Coronary artery (tissue), 2 donors: ENCODE results near the gene GMDS.
A peak's percentile ranks its signal among the peaks of the same experiment; 100 is the strongest.

ENCODE experiments used
- DNase-seq: peaks from one replicate; pipeline ENCODE4 v3.0.0-alpha.2; 2017; ENCODE audit warnings: low spot score
- H3K27ac ChIP-seq, 2 donors: fragments of 200-600 bp; sonication (generic); one replicate each; pipeline ENCODE4 v1.5.1; 2016 to 2019
- H3K4me3 ChIP-seq: fragments of 200-600 bp; sonication (generic); 2 replicates; pipeline ENCODE4 v1.5.1; 2016; ENCODE audit warnings: mild to moderate bottlenecking, moderate library complexity
- TF ChIP-seq, protein P1 (sequence below): fragments of 200-600 bp; sonication (generic); IDR thresholded peaks from one replicate; pipeline ENCODE4 v1.5.1; 2019; ENCODE audit warnings: antibody characterized with exemption

The GMDS gene

DNA sequence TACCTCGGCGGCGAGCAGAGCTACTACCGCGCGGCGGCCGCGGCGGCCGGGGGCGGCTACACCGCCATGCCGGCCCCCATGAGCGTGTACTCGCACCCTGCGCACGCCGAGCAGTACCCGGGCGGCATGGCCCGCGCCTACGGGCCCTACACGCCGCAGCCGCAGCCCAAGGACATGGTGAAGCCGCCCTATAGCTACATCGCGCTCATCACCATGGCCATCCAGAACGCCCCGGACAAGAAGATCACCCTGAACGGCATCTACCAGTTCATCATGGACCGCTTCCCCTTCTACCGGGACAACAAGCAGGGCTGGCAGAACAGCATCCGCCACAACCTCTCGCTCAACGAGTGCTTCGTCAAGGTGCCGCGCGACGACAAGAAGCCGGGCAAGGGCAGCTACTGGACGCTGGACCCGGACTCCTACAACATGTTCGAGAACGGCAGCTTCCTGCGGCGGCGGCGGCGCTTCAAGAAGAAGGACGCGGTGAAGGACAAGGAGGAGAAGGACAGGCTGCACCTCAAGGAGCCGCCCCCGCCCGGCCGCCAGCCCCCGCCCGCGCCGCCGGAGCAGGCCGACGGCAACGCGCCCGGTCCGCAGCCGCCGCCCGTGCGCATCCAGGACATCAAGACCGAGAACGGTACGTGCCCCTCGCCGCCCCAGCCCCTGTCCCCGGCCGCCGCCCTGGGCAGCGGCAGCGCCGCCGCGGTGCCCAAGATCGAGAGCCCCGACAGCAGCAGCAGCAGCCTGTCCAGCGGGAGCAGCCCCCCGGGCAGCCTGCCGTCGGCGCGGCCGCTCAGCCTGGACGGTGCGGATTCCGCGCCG is 634.7 kb downstream of the GMDS start:
- TF ChIP-seq, protein P1, sequence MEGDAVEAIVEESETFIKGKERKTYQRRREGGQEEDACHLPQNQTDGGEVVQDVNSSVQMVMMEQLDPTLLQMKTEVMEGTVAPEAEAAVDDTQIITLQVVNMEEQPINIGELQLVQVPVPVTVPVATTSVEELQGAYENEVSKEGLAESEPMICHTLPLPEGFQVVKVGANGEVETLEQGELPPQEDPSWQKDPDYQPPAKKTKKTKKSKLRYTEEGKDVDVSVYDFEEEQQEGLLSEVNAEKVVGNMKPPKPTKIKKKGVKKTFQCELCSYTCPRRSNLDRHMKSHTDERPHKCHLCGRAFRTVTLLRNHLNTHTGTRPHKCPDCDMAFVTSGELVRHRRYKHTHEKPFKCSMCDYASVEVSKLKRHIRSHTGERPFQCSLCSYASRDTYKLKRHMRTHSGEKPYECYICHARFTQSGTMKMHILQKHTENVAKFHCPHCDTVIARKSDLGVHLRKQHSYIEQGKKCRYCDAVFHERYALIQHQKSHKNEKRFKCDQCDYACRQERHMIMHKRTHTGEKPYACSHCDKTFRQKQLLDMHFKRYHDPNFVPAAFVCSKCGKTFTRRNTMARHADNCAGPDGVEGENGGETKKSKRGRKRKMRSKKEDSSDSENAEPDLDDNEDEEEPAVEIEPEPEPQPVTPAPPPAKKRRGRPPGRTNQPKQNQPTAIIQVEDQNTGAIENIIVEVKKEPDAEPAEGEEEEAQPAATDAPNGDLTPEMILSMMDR, result no peak
- Histone ChIP-seq H3K27ac (peak overlapping the region; percentile 85 to 100), H3K4me3 (peak overlapping the region; percentile 97)
- no peak for DNase-seq

DNA sequence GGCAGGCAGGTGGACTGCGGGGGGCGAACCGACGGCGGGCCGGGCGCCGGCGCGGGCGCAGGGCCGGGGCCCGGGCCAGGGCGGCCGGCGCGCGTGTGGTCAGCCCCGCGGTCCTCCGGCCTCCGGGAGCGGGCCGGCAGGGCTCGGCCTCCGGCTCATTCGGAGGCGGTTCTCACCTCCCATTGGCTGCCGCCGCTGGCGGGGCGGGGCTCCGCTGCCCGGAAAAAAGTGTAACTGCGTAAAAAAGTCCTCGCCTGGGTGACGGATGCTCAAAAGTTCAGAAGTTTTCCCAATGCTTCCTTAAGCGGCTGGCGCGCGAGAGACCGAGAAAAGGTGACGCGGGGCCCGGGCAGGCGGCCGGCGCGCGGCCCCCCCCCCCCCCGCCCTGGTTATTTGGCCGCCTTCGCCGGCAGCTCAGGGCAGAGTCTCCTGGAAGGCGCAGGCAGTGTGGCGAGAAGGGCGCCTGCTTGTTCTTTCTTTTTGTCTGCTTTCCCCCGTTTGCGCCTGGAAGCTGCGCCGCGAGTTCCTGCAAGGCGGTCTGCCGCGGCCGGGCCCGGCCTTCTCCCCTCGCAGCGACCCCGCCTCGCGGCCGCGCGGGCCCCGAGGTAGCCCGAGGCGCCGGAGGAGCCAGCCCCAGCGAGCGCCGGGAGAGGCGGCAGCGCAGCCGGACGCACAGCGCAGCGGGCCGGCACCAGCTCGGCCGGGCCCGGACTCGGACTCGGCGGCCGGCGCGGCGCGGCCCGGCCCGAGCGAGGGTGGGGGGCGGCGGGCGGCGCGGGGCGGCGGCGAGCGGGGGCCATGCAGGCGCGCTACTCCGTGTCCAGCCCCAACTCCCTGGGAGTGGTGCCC is 635.5 kb downstream of the GMDS start, which contains the start of gene FOXC1:
FOXC1 (plus strand) TSS at position 268 of the 849 bp plus-strand sequence; CDS start at position 799, 531 bp downstream.
- TF ChIP-seq, protein P1, result no peak
- peak within 1 kb of the TSS; percentile 97 for H3K4me3 ChIP-seq
- peak within 1 kb of the TSS; percentile 98 to 100 for H3K27ac ChIP-seq
- DNase-seq, result peak; percentile 97

DNA sequence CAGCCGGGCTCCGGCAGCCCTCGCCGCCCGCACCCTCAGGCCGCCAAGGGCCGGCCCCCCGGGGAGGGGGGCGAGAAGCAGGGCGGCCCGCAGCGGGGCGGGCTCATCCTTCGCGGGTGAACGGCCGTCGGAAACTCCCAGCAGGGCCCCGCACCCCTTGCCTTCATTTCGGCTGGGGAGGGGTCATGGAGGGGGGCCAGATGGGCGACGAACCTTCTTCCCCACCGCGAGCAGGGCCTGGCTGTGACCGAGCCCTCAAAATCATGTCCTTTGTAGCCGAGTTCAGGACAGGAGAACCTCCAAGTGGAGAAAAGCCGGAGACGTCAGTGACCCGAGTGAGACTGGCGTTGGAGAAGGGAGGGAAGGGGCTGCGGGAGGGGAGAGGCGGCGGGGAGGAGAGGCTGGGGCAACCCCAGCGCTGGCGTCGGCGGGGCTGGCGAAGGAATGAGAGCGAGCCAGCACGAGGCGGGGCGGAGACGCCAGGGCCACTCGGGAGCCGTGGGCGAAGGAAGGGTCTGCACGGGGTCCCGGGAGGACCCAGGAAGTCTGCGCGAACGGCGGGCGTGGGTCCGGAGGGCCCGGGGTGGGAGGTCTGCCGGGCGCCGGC is 636.3 kb downstream of the GMDS start:
- H3K4me3 ChIP-seq, result peak overlapping the region; percentile 97
- TF ChIP-seq, protein P1, result no peak
- H3K27ac ChIP-seq, result peak overlapping the region; percentile 98 to 100
- DNase-seq, result peak; percentile 89

DNA sequence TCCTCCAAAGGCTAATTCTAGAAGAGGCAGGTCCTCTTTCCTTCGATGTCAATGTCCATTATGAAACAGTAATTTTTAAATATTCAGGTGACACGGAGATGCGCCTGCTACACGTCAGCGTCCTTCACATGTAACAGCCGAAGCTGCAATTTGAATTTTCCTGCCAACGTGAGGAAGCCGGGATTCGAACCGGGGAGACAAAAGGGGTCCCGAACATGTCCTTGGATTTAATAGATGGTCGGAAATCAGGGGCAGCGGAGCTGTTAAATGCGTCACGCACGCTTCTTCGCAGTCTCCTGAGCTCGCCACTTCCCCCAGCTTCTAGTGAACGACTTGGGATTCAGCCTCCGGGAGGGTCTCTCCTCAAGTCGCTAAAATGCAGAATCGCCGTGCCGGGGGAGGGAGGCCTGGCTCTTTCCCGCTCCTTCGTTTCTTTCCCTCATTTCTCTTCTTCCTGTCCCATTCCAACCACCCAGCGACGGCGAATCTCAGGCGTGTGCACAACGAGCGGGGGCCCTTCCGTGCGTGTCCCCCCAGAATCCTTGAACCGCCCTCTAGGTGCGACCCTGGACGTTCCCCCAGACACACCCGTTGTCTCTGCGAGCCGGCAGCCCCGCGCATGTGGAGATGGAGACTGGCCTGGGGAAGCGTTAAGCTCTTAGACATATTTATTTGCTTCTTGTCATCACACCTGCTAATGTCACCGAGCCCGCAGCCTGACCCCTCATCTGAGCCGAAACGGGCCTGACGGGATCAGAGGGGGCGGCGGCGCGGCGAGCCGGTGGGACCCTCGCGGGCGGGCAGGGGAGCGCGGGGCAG is 637.0 kb downstream of the GMDS start:
- peak; percentile 74 for DNase-seq
- Histone ChIP-seq H3K4me3 (peak overlapping the region; percentile 97), H3K27ac (peak overlapping the region; percentile 98 to 100)
- TF ChIP-seq, protein P1, result no peak

DNA sequence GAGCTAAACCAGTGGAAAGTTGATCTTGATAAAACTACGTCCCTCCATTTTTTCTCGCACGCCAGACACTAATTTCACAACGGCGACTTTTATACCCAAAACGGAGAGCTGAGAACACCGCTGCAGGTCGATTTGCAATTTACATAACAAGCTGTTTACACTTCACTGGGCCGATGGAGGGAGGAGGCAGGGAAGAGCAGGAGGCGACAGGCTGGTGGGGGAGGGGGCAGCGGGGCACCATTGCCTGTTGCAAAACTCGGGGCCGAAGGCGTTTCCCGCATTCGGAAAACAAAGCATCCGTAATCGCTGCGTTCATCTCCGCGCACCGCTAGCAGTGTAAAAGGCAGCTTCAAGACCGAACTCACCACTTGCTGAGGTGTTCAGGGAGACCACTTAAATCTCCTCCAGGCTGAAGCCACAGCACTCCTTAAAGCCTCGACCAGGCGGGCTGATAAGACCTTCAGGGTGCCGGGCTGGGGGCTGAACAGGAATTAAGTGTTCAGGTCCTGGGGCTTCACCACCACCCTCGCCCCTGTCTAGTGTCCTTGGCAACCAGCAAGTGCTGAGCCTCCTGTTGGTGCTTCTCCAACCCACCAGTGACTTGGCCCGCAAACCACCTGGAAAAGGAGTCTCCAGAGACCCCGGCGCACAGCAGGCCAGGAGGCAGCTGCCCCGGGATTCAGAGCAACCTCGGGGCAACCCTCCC is 637.7 kb downstream of the GMDS start:
- TF ChIP-seq, protein P1, result no peak
- peak; percentile 77 for DNase-seq
- peak overlapping the region; percentile 97 for H3K4me3 ChIP-seq
- H3K27ac ChIP-seq, result peak overlapping the region; percentile 98 to 100
